Measurements from ENCODE around the gene MNAT1.

The MNAT1 gene

DNA sequence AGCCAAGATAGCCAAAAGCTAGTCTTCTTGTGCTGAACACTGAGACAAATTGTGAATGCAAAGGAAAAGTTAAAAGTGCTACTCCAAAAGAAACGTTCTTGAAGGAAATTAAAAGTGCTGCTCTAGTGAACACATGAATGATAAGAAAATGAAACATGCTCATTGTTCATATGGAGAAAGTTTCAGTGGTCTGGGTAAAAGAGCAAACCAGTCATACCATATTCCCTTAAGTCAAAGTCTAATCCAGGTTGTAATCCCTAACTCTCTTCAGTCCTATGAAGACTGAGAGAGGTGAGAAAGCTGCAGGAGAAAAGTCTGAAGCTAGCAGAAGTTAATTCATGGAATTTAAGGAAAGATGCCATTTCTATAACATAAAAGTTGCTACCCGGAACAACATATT, 121.5 kb downstream of the MNAT1 start:
- H3K4me1 ChIP-seq (ENCODE audit: control insufficient read depth in 1 of 2, insufficient read depth in 2 of 2, low read length in 2 of 2), result no peaks in the 10 kb centered on the region
- no peak overlapping the region for H3K27ac ChIP-seq (ENCODE audit: low read length)
- H3K27me3 ChIP-seq (ENCODE audit: low read depth, low read length), result no peaks in the 10 kb centered on the region
- H3K36me3 ChIP-seq (ENCODE audit: control insufficient read depth in 1 of 2, insufficient read depth in 2 of 2, low read length in 2 of 2), result peaks cover 0 to 12% of the 10 kb centered on the region in 2 donors
- H3K9me3 ChIP-seq (ENCODE audit: control insufficient read depth in 1 of 2, low read length in 2 of 2), result no peaks in the 10 kb centered on the region
- H3K4me3 ChIP-seq (ENCODE audit: low read depth in 1 of 2, low read length in 2 of 2), result no peak overlapping the region

DNA sequence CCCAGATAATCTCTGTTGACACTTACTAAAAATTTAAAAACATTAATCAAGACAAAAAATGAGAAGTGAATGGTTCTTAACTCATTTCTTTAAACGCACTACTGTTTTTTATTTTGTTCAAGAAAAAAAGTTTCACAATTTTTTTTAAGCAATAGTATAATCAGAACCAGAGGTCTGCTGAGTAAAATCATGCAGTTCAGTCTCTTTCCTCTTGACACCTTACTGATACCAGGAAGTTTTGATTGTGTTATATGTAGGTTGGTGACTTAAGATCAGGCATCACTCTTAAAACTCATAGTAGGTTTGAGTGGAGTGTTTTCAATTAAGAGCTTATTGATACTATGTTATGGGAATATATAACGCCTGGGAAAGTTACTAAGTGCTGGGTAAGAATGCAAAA, 125.0 kb downstream of the MNAT1 start:
- H3K36me3 ChIP-seq (ENCODE audit: control insufficient read depth in 1 of 2, insufficient read depth in 2 of 2, low read length in 2 of 2), result peaks cover 0 to 9% of the 10 kb centered on the region in 2 donors
- H3K9me3 ChIP-seq (ENCODE audit: control insufficient read depth in 1 of 2, low read length in 2 of 2), result no peaks in the 10 kb centered on the region
- H3K4me1 ChIP-seq (ENCODE audit: control insufficient read depth in 1 of 2, insufficient read depth in 2 of 2, low read length in 2 of 2), result peaks cover 0 to 10% of the 10 kb centered on the region in 2 donors
- H3K27ac ChIP-seq (ENCODE audit: low read length), result no peak overlapping the region
- H3K4me3 ChIP-seq (ENCODE audit: low read depth in 1 of 2, low read length in 2 of 2), result no peak overlapping the region
- H3K27me3 ChIP-seq (ENCODE audit: low read depth, low read length), result no peaks in the 10 kb centered on the region

DNA sequence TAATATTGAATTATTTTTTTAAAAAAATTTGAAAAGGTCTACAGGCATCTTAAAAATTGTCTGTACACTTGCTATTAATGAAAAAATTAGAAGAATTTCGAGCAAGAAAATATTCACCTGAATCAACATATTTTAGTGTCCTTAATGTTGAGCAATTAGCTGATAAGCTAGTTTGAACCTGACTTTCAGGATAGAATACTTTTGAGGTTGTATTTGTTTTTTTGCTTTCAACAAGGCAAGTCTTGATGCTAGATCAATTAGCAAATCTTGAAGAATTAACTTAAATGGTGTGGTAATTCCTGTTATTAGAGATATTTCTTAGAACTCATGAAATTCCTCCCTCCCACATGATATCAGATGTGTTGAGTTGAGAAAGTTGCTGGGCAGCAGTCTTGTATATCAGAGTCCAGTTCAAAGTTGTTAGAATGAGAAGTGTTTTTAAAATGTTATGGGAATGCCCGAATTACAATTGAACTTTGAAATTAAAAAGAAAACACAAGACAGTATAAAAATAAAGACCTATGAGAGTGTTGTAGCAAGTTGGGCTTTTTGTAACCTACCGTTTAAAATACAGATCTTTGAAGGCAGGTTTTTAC, 127.1 kb downstream of the MNAT1 start:
- H3K4me1 ChIP-seq (ENCODE audit: control insufficient read depth in 1 of 2, insufficient read depth in 2 of 2, low read length in 2 of 2), result peaks cover 0 to 10% of the 10 kb centered on the region in 2 donors
- H3K36me3 ChIP-seq (ENCODE audit: control insufficient read depth in 1 of 2, insufficient read depth in 2 of 2, low read length in 2 of 2), result no peaks in the 10 kb centered on the region
- H3K27ac ChIP-seq (ENCODE audit: low read length), result no peak overlapping the region
- no peaks in the 10 kb centered on the region for H3K27me3 ChIP-seq (ENCODE audit: low read depth, low read length)
- H3K4me3 ChIP-seq (ENCODE audit: low read depth in 1 of 2, low read length in 2 of 2), result no peak overlapping the region
- H3K9me3 ChIP-seq (ENCODE audit: control insufficient read depth in 1 of 2, low read length in 2 of 2), result no peaks in the 10 kb centered on the region

DNA sequence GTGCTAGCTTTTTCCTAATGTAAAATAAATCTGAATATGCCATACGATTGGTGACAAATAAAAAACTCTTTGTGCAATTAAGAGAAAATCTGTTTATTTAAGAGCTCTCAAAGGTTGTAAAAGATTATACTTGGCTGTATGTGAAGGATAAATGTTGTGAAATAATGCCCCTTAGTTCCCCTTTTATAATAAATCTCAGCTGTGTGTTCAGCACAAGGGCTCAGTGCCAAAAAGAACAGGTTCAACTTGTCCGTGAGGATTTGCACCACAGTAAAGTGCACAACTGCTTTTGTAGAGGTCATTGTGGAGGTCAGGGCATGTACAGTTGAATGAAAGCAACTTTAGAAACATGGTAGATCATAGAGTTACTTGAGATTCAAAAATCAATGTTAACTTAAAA, 127.7 kb downstream of the MNAT1 start:
- H3K4me1 ChIP-seq (ENCODE audit: control insufficient read depth in 1 of 2, insufficient read depth in 2 of 2, low read length in 2 of 2), result peaks cover 0 to 10% of the 10 kb centered on the region in 2 donors
- no peaks in the 10 kb centered on the region for H3K36me3 ChIP-seq (ENCODE audit: control insufficient read depth in 1 of 2, insufficient read depth in 2 of 2, low read length in 2 of 2)
- no peak overlapping the region for H3K27ac ChIP-seq (ENCODE audit: low read length)

DNA sequence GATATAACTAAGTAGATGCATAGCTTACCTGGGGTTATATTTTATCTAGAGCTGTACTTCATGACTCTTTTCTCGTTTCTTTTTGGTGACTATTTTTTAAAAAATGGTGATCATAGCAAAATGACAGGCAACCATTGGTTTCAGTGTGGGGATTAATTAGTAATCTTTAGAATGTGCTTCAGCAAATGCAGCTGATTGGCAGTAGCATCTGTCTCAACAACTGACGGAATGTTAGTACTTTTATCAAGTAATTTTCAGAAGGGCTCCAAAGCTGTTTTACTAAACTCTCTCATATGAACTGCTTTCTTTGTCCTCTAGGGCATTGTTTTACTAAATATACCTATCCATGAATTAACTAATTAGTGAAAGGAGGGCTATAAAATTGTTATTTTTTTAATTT, 128.7 kb downstream of the MNAT1 start:
- Histone ChIP-seq H3K27me3 (ENCODE audit: low read depth, low read length) (no peaks in the 10 kb centered on the region), H3K9me3 (ENCODE audit: control insufficient read depth in 1 of 2, low read length in 2 of 2) (no peaks in the 10 kb centered on the region), H3K27ac (ENCODE audit: low read length) (no peak overlapping the region), H3K36me3 (ENCODE audit: control insufficient read depth in 1 of 2, insufficient read depth in 2 of 2, low read length in 2 of 2) (no peaks in the 10 kb centered on the region), H3K4me3 (ENCODE audit: low read depth in 1 of 2, low read length in 2 of 2) (no peak overlapping the region), H3K4me1 (ENCODE audit: control insufficient read depth in 1 of 2, insufficient read depth in 2 of 2, low read length in 2 of 2) (peaks cover 0 to 10% of the 10 kb centered on the region in 2 donors)

More for the DNA sequence above, 127.7 kb downstream of the MNAT1 start:
- no peak overlapping the region for H3K4me3 ChIP-seq (ENCODE audit: low read depth in 1 of 2, low read length in 2 of 2)
- no peaks in the 10 kb centered on the region for H3K9me3 ChIP-seq (ENCODE audit: control insufficient read depth in 1 of 2, low read length in 2 of 2)
- H3K27me3 ChIP-seq (ENCODE audit: low read depth, low read length), result no peaks in the 10 kb centered on the region

- H3K9me3 ChIP-seq (ENCODE audit: control insufficient read depth in 1 of 2, low read length in 2 of 2), result no peaks in the 10 kb centered on the region
- H3K27me3 ChIP-seq (ENCODE audit: low read depth, low read length), result no peaks in the 10 kb centered on the region
- H3K4me3 ChIP-seq (ENCODE audit: low read depth in 1 of 2, low read length in 2 of 2), result no peak overlapping the region
- H3K36me3 ChIP-seq (ENCODE audit: control insufficient read depth in 1 of 2, insufficient read depth in 2 of 2, low read length in 2 of 2), result no peaks in the 10 kb centered on the region
- H3K4me1 ChIP-seq (ENCODE audit: control insufficient read depth in 1 of 2, insufficient read depth in 2 of 2, low read length in 2 of 2), result peaks cover 0 to 10% of the 10 kb centered on the region in 2 donors
- H3K27ac ChIP-seq (ENCODE audit: low read length), result no peak overlapping the region
Measured at GRCh38 chr14:60865378-60866127, 131.0 kb downstream of the MNAT1 start.

DNA sequence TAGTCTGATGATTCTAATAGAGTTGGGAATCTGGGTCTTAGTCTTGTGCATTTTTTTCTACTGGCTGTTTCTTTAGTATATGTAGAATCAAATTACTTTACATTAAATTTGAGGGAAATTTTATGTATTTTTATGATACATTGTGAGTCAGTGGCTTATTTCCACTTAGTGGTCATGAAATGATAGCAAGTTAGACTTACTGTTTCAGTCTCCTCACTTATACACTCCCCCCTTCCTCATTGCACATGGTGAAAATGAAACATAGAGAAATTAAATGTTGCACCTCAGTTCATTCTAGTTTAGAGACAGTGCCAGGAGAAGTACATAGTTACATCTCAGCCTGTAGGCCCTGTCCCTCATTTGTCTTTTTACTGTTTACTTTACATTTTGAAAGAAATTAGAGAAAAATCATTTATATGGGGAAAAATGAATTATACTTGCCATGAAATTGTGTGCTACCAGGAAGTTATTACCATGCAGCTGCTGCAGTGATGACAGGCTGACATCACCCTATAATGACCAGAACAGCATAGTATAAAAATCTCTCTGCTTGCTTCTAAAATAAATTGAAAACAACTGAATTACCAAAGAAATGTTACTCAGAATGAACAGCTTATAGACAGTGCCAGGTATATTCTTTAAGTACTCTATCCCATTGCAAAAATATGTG, 133.1 kb downstream of the MNAT1 start:
- Histone ChIP-seq H3K4me3 (ENCODE audit: low read depth in 1 of 2, low read length in 2 of 2) (no peak overlapping the region), H3K27me3 (ENCODE audit: low read depth, low read length) (no peaks in the 10 kb centered on the region), H3K4me1 (ENCODE audit: control insufficient read depth in 1 of 2, insufficient read depth in 2 of 2, low read length in 2 of 2) (no peaks in the 10 kb centered on the region), H3K36me3 (ENCODE audit: control insufficient read depth in 1 of 2, insufficient read depth in 2 of 2, low read length in 2 of 2) (no peaks in the 10 kb centered on the region), H3K27ac (ENCODE audit: low read length) (no peak overlapping the region), H3K9me3 (ENCODE audit: control insufficient read depth in 1 of 2, low read length in 2 of 2) (no peaks in the 10 kb centered on the region)

DNA sequence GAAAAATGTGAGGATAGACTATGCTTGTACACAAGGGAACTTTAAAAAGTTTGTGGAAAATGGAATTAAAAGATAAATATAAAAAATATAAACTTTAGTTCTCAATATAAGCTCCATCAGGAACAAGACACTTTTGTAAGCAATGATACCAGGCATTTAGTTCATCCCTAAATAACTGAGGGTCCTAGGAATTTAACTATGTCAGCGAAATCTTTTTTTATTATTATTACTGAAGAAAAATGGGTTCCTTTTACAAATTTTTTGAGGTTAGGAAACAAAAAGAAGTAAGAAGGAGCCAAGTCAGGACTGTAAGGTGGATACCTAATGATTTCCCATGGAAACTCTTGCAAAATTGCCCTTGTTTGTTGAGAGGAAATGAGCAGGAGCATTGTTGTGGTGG, 143.6 kb downstream of the MNAT1 start:
- Histone ChIP-seq H3K27ac (ENCODE audit: low read length) (no peak overlapping the region), H3K36me3 (ENCODE audit: control insufficient read depth in 1 of 2, insufficient read depth in 2 of 2, low read length in 2 of 2) (peaks cover 2 to 5% of the 10 kb centered on the region in 2 donors), H3K9me3 (ENCODE audit: control insufficient read depth in 1 of 2, low read length in 2 of 2) (peaks cover 0 to under 1% of the 10 kb centered on the region in 2 donors), H3K4me1 (ENCODE audit: control insufficient read depth in 1 of 2, insufficient read depth in 2 of 2, low read length in 2 of 2) (peaks cover 0 to 6% of the 10 kb centered on the region in 2 donors), H3K27me3 (ENCODE audit: low read depth, low read length) (no peaks in the 10 kb centered on the region), H3K4me3 (ENCODE audit: low read depth in 1 of 2, low read length in 2 of 2) (no peak overlapping the region)

DNA sequence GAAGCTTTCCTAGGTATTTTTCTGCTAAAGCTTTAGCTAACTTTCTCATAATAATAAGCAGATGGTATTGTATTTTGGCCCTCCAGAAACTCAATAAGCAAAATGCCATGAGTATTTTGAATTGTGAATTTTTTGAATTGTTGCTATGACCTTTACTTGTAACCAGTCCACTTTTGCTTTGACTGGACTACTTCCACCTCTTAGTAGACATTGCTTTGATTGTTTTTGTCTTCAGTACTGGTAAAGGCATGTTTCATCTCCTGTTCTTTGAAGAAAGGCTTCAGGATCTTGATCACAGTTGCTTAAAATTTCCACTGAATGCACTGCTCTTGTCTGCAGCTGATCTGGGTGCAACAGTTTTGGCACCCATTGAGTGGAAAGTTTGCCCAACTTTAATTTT, 144.0 kb downstream of the MNAT1 start:
- Histone ChIP-seq H3K27me3 (ENCODE audit: low read depth, low read length) (no peaks in the 10 kb centered on the region), H3K27ac (ENCODE audit: low read length) (no peak overlapping the region), H3K9me3 (ENCODE audit: control insufficient read depth in 1 of 2, low read length in 2 of 2) (peaks cover 0 to 3% of the 10 kb centered on the region in 2 donors), H3K4me1 (ENCODE audit: control insufficient read depth in 1 of 2, insufficient read depth in 2 of 2, low read length in 2 of 2) (peaks cover 0 to 6% of the 10 kb centered on the region in 2 donors), H3K4me3 (ENCODE audit: low read depth in 1 of 2, low read length in 2 of 2) (no peak overlapping the region), H3K36me3 (ENCODE audit: control insufficient read depth in 1 of 2, insufficient read depth in 2 of 2, low read length in 2 of 2) (peaks cover 5% of the 10 kb centered on the region in 2 donors)

DNA sequence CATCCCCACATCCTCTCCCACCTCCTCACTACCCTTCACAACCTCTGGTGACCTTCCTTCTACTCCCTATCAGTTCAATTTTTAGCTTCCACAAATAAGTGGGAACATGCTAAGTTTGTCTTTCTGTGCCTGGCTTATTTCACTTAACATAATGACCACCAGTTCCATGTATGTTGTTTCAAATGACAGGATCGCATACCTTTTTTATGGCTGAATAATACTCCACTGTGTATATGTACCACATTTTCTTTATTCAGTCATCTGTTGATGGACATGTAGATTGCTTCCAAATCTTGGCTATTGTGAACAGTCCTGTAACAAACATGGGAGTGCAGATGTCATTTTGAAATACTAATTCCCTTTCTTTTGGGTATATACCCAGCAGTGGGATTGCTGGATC, 147.7 kb downstream of the MNAT1 start:
- Histone ChIP-seq H3K4me3 (ENCODE audit: low read depth in 1 of 2, low read length in 2 of 2) (no peak overlapping the region), H3K27ac (ENCODE audit: low read length) (no peak overlapping the region), H3K36me3 (ENCODE audit: control insufficient read depth in 1 of 2, insufficient read depth in 2 of 2, low read length in 2 of 2) (peaks cover 5 to 12% of the 10 kb centered on the region in 2 donors), H3K4me1 (ENCODE audit: control insufficient read depth in 1 of 2, insufficient read depth in 2 of 2, low read length in 2 of 2) (peaks cover 0 to 6% of the 10 kb centered on the region in 2 donors), H3K27me3 (ENCODE audit: low read depth, low read length) (no peaks in the 10 kb centered on the region), H3K9me3 (ENCODE audit: control insufficient read depth in 1 of 2, low read length in 2 of 2) (peaks cover 0 to 15% of the 10 kb centered on the region in 2 donors)

DNA sequence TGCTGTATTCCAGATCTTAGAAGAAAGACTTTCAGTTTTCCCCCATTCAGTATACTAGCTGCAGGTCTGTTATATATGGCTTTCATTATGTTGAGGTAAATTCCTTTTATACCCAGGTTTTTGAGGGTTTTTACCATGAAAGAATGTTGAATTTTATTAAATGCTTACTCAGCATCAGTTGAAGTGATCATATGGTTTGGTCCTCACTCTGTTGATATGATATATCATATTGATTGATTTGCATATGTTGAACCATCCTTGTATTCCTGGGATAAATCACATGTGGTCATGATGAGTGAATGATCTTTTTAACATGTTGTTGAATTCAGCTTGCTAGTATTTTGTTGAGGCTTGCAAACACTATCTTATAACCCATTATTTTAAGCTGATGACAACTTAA, 149.6 kb downstream of the MNAT1 start:
- H3K4me3 ChIP-seq (ENCODE audit: low read depth in 1 of 2, low read length in 2 of 2), result no peak overlapping the region
- H3K9me3 ChIP-seq (ENCODE audit: control insufficient read depth in 1 of 2, low read length in 2 of 2), result peaks cover 0 to 15% of the 10 kb centered on the region in 2 donors
- H3K27ac ChIP-seq (ENCODE audit: low read length), result no peak overlapping the region
- no peaks in the 10 kb centered on the region for H3K27me3 ChIP-seq (ENCODE audit: low read depth, low read length)
- no peaks in the 10 kb centered on the region for H3K4me1 ChIP-seq (ENCODE audit: control insufficient read depth in 1 of 2, insufficient read depth in 2 of 2, low read length in 2 of 2)
- H3K36me3 ChIP-seq (ENCODE audit: control insufficient read depth in 1 of 2, insufficient read depth in 2 of 2, low read length in 2 of 2), result peaks cover 5 to 12% of the 10 kb centered on the region in 2 donors

Measured in muscle layer of duodenum (tissue), 2 donors.